Measurements from ENCODE around the gene PUDP.
"Not testable (repeated sequence)": the region's sequence is repeated elsewhere in the genome, so short reads cannot be mapped to it uniquely, and the experiment has no call there.

Gene PUDP

DNA sequence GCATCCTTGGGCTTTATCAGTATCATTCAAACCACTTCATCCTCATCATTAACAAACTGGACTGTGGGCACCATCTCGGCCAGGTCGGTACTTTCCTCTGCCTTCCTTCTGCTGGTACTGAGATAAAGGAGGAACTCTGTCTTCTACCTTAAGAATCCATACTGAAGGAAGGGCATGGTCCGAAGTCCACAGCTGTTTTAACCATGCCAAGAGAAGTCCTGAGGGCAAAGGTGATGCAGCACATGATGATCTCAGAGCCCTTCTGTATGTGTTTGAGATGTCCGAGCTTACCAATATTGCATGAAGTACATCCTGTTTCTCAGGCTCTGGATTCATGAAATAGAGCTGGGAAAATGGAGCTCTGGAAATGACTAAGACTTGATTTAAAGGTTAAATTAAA is 126.0 kb downstream of the PUDP start:
- ChIA-PET CTCF (no interaction called here), POLR2A (no interaction called here)
- TF ChIP-seq CTCF (IDR thresholded peaks at IDR 0.05; ENCODE audit: control extremely low read depth, extremely low read depth, low read depth, missing control alignments) = no peak
- no peak for DNase-seq (ENCODE audit: extremely low spot score)

DNA sequence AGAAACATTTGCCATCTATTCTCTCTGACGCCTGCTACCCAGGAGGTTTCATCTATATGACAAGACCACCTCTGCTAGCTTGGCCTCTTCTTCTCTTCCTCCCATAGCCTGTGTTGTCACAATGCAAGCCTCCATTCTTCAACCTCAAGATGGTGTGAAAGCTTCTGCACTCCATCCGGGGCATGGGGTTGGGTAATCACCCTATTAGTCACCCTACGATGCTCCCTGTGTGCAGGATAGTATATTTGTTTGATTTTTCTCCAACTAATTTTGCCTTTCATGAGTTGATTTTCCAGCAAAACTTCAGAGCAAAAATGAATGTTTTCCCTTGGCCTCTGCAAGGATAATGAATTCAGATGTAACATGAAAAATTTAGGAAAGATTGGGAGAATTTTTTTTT is 128.4 kb downstream of the PUDP start:
- POLR2A ChIA-PET = no interaction called here
- CTCF ChIA-PET = no interaction called here
- DNase-seq (ENCODE audit: extremely low spot score) = no peak
- TF ChIP-seq CTCF (IDR thresholded peaks at IDR 0.05; ENCODE audit: control extremely low read depth, extremely low read depth, low read depth, missing control alignments) = no peak

DNA sequence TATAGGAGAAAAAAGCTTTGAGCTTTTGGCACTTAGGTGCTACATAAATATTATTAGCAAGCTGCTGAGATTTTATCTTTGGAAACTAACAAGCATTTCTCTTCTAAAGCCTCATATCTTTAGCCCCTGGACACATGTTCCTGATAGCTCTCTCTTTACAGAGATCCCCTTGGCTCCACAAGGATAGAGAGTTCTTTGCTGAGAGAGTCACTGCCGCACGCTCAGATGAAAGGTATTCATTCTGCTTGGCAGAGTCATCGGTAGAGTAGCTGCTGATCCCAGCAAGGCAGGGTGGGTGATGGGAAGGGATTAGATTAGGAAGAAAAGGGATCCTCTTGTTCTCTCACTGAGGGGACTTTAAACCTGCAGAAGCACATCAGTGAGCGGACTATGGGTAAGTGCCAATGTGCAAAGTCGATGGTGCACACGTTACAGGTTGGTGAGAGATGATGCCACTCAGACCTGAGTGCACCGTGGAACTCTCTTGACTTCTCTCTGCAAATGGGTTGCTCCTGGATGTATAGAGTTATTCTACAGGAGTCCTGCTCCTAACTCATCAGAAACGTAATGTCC is 135.6 kb downstream of the PUDP start:
- POLR2A ChIA-PET; DNase-seq (ENCODE audit: extremely low spot score); CTCF ChIA-PET: not testable (repeated sequence)

- CTCF ChIA-PET; DNase-seq (ENCODE audit: extremely low spot score); POLR2A ChIA-PET: not testable (repeated sequence)
Measured at GRCh38 chrX:7010897-7011296, 137.1 kb downstream of the PUDP start.

DNA sequence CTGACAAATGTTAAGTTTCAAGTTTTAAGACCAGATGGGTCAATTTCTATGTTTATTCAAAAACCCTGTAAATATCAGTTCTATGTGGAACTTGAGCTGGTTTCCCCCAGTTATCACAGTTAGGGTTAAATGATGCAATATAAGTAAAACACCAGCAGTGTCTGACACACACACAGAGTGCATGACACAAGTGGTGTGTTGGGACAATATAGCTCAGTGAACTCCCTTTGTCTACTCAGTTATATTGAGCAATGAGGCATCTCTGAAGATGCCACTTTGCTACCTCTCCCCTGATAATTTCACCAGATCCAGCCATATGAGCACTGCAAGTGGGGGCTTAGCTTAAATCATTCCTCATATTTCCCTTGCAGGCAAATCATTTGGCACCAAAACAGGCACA is 140.6 kb downstream of the PUDP start:
- DNase-seq (ENCODE audit: extremely low spot score); CTCF ChIA-PET; POLR2A ChIA-PET: not testable (repeated sequence)

Measured in GM10248 (cell line).